Measurements from ENCODE around the gene CCDC187. TPM values are rescaled to one million over a fixed set of nuclear protein-coding genes. Genes with fewer than 3 reads are reported as not detected.

CCDC187 gene
- total RNA-seq, 1 experiment from 2014 or later = 0.41 TPM

DNA sequence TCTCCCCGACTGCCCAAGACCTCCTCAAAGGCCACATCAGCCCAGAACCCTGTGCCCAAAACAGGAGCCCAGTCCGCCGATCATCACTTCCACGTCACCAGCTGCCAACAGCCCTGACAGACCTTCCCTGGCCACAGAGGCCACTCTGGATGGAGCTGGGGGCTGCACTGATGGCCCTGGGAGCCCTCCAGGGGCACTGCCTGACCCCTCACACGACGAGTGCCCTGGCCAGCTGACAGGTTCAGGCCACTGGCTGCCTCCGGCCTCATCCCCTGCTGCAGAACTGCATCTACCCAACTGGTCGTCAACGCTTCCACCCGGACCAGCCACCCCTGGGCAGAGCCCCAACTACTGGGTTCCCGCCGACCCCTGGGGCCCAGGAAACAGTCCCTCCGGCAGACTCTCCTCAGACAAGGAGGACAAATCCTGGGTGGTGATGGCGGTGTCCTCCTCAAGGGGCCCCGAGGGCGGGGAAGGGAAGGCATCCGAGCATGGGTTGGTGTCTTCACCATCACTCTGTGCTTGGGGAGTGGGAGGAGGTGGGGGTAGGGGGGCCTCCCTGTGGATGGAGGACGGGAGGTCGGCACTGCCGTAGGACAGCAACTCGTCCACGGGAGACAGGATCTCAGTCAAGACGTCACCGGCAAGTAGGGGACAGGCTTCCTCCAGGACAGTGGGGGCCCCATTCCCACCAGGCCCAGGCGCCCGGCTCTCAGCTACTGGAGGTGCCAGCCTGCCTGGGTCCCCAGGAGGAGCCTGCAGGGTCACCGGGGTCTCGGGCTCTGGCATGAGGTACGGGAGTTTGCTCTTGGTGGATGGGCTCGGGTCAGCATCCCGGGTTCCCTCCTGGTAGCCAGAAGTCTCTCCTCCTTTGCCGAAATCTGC, 50.4 kb downstream of the CCDC187 start:
- DNase-seq (ENCODE audit: low read depth) = no peak
- in situ Hi-C loops (cut with HindIII; ENCODE audit: low pct_unique_long_range_greater_than_20kb, low sequenced_read_pairs) = no loop called here

GRCh38 chr9:136252846-136253245, 51.0 kb downstream of the CCDC187 start:
- in situ Hi-C loops (cut with HindIII; ENCODE audit: low pct_unique_long_range_greater_than_20kb, low sequenced_read_pairs) = no loop called here
- DNase-seq (ENCODE audit: low read depth) = no peak

GRCh38 chr9:136252281-136252680, 51.6 kb downstream of the CCDC187 start:
- in situ Hi-C loops (cut with HindIII; ENCODE audit: low pct_unique_long_range_greater_than_20kb, low sequenced_read_pairs) = no loop called here
- no peak for DNase-seq (ENCODE audit: low read depth)

DNA sequence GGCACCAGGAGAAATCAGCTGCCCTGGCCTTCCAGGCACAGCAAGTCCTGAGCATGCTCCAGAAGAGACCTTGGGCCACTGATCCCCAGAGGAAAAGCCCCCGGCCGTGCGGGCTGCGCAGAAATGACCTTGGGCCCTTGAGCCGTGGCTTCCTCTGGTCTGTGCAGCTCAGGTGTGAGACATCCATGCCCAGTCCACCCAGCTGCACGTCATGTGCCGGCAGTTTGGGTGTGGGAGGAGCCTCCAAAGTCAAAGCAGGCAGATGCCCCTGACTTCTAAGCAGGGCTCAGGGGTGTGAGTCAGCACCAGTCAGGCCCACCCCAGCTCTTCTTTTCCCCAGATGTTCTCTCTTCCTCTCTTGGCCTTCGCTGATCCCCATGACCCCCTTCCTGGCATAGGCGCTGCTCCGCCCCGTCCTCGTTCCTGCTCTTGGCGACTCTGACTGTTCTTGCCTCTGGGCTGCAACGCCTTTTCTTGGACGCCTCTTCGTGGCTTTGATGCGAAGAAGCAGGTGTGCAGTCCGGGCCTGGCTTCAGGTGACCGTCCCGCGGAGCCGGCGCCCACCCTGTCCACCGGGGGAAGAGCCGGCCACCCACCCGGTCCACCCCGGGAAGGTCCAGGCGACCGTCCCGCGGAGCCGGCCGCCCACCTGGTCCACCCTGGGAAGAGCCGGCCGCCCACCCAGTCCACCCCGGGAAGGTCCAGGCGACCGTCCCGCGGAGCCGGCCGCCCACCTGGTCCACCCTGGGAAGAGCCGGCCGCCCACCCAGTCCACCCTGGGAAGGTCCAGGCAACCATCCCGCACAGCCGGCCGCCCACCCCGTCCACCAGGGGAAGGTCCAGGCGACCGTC, 52.4 kb downstream of the CCDC187 start:
- no peak for DNase-seq (ENCODE audit: low read depth)
- in situ Hi-C loops (cut with HindIII; ENCODE audit: low pct_unique_long_range_greater_than_20kb, low sequenced_read_pairs) = no loop called here

- in situ Hi-C loops (cut with HindIII; ENCODE audit: low pct_unique_long_range_greater_than_20kb, low sequenced_read_pairs) = no loop called here
These were observed 53.2 kb downstream of the CCDC187 start for GRCh38 chr9:136250676-136251075.

GRCh38 chr9:136249877-136250559, 53.9 kb downstream of the CCDC187 start:
- no peak for DNase-seq (ENCODE audit: low read depth)
- in situ Hi-C loops (cut with HindIII; ENCODE audit: low pct_unique_long_range_greater_than_20kb, low sequenced_read_pairs) = no loop called here

More at GRCh38 chr9:136250676-136251075, 53.2 kb downstream of the CCDC187 start:
- no peak for DNase-seq (ENCODE audit: low read depth)

DNA sequence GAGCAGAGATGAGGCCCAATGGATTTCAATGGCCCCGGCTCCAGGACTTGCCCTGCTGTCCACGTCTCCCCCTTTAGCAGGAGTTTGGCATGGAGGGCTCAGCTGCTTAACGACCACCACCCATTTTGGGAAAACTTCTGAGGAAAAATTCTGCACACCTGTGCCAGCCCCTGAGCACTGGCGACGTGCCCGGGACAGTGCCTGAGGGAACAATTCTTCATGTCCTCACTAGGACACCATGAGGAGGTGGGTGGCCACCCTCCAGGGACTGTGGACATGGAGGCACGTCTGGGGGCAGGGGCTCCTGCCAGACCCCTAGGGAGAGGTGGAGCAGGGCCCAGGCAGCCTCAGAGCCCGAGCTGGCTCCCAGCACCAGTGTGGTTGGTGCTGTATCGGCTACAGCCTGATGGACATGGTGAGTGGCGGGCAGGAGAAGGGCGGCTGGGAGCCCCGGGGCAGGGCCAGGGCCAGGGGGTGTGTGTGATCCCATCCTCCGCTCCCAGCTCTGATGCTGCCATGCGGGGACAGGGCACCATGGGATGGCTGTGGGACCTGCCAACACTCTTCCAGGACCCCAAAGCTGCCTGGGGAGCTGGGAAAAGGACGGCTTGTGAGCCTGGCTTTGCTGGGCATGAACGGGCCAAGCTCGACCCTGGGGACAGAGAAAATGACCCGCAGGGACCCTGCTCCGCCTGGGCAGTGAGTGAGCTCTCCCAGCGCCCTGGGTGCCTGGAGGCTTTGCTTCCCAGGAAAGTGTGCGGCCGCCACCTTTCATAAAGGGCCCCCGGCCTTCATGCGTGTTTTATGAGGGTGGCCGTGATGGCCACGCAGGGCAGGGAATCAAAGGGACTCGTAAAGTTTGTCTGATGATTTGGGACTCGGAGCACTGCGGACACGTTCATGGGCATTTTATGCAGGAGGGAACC, 54.7 kb downstream of the CCDC187 start:
- in situ Hi-C loops (cut with HindIII; ENCODE audit: low pct_unique_long_range_greater_than_20kb, low sequenced_read_pairs) = no loop called here
- DNase-seq (ENCODE audit: low read depth) = no peak

GRCh38 chr9:136247947-136248637, 55.8 kb downstream of the CCDC187 start:
- in situ Hi-C loops (cut with HindIII; ENCODE audit: low pct_unique_long_range_greater_than_20kb, low sequenced_read_pairs) = no loop called here
- DNase-seq (ENCODE audit: low read depth) = no peak

DNA sequence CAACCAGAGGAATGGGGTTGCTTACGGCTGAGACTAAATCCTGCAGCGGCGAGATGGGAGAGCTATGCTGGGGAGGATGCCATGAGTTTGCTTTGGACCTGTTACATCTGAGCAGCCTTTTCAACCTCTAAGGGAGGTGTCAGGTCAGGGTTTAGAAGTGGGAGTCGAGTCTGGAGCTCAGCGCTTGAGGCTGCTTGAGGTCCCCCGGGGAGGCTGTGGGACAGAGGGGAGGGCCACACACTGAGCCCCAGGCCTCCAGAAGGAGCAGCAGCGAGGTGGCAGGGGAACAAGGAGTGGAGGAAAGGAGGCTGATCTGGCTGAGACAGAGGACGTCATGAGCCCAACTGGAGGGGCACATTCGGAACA, 56.4 kb downstream of the CCDC187 start:
- in situ Hi-C loops (cut with HindIII; ENCODE audit: low pct_unique_long_range_greater_than_20kb, low sequenced_read_pairs) = no loop called here
- no peak for DNase-seq (ENCODE audit: low read depth)

- no peak for DNase-seq (ENCODE audit: low read depth)
- in situ Hi-C loops (cut with HindIII; ENCODE audit: low pct_unique_long_range_greater_than_20kb, low sequenced_read_pairs) = no loop called here
These were observed 56.9 kb downstream of the CCDC187 start for GRCh38 chr9:136246849-136247550.

GRCh38 chr9:136245219-136246150, 58.4 kb downstream of the CCDC187 start, which contains the start of gene QSOX2:
QSOX2 (minus strand) TSS chr9:136245812; CDS start chr9:136245803, 9 bp downstream.
- in situ Hi-C loops (cut with HindIII; ENCODE audit: low pct_unique_long_range_greater_than_20kb, low sequenced_read_pairs) = no loop called here
- peak; percentile 34 for DNase-seq (ENCODE audit: low read depth)

DNA sequence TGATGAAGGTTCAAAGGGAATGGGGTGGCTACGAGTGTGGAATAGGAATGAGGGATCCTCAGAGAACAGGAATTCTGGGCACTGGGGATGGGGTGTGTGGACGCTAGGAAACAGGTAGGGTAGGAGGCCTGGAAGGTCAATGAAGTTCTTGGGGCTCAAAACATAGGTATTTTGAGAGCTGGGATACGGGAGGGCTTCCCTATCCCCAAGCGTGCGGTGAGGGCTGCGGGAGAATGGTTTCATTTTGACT, 59.0 kb downstream of the CCDC187 start:
- in situ Hi-C loops (cut with HindIII; ENCODE audit: low pct_unique_long_range_greater_than_20kb, low sequenced_read_pairs) = no loop called here

DNA sequence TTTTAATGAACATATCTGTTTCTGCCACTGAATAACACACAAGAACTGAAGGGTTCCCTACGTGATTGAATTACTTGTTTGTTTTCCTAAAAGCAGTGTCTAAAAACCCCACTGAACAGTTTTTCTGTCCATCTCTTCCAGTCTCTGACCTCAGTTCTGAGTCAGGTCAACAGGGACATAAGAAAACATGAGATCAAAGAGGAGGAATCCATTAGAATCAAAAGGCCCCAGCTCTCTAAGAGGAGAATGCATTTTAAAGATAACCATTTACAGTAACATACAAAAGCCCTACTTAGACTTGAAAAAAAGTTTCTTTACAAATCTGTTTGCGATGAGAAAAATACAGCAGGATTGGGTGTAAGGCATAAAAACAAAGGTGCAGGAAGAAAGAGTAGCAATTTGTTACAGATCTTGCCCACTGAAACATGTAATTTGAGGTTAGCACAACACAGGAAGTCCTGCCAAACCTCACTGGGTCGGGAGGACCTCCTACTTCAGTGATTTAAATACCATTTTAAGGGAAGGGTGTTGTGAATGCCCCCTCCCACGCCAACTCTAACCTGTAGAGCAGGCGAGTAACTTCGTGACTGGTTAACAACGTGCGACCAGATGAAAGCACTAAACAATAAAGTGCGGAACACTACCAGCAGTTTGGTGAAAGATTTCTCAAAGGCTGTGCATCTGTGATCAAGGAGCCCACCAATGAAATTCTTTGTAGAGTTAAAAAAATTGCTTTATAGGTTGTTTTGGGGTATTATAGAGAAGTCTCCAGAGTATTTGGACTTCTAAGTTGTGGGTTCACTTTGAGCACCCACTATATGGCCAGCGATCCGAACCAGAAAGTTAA, 59.5 kb downstream of the CCDC187 start:
- in situ Hi-C loops (cut with HindIII; ENCODE audit: low pct_unique_long_range_greater_than_20kb, low sequenced_read_pairs) = no loop called here

More for the DNA sequence above, 59.0 kb downstream of the CCDC187 start:
- peak; percentile 4 for DNase-seq (ENCODE audit: low read depth)

DNA sequence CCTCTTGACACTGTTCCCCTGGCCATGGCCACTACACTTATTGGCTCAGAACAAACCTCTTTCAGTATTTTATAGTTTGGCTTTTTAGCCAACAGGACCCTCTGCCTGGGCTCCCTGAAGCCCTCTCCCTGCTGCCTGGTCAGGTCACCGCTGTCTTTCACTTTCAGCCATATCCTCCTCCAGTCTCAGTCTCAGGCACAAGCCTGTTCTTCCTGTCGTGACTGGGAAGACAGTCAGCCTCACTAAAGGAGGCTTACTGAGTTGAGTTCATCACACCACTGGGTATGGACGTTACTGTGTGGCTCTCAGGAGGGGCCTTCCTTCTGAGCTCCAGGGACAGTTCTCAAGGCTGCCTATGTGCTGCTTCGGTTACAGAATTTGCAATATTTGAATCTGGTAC, 60.3 kb downstream of the CCDC187 start:
- in situ Hi-C loops (cut with HindIII; ENCODE audit: low pct_unique_long_range_greater_than_20kb, low sequenced_read_pairs) = no loop called here
- DNase-seq (ENCODE audit: low read depth) = no peak

More for the DNA sequence above, 59.5 kb downstream of the CCDC187 start:
- no peak for DNase-seq (ENCODE audit: low read depth)

- in situ Hi-C loops (cut with HindIII; ENCODE audit: low pct_unique_long_range_greater_than_20kb, low sequenced_read_pairs) = no loop called here
- DNase-seq (ENCODE audit: low read depth) = no peak
These were observed 60.9 kb downstream of the CCDC187 start for GRCh38 chr9:136242918-136243525.

Measured in Caki2 (cell line).